Hypothalamus (tissue), 51 donors: ENCODE measurements around the gene HSD3B1.
"Not testable (repeated sequence)": the region's sequence is repeated elsewhere in the genome, so short reads cannot be mapped to it uniquely, and the experiment has no call there.

Experiments
- DNase-seq, 51 donors: peaks; one replicate each; lab custom pipeline; 2025; lab: John Stamatoyannopoulos, UW

The HSD3B1 gene

DNA sequence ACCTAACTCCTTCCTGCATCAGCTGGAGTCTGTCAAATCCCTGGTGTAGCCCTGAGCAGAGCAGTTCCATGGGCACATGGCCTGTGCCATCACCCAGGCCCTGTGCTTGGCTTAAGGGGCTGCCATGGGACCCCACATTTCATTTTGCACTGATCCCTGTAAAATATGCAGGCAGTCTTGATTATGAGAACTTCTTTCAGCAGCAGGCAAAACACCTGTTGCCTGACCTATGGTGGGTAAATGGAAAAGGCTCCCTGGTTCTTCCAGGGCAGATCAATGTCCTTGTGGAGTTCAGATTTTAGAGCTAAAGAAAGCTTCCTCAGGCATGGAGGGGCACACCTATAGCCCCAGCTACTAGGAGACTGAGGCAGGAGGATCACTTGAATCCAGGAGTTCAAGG, 44.2 kb downstream of the HSD3B1 start:
- DNase-seq, result no peak

- DNase-seq, result not testable (repeated sequence)
Observed at GRCh38 chr1:119552656-119553055, 45.6 kb downstream of the HSD3B1 start.

- DNase-seq, result not testable (repeated sequence)
Observed at GRCh38 chr1:119553302-119554071, 46.5 kb downstream of the HSD3B1 start.

- peak in 16 of 51 donors; percentile 0 to 20 (median 6) for DNase-seq
Observed at GRCh38 chr1:119554183-119554582, 47.2 kb downstream of the HSD3B1 start.

GRCh38 chr1:119556423-119556822, 49.4 kb downstream of the HSD3B1 start:
- DNase-seq, result no peak

DNA sequence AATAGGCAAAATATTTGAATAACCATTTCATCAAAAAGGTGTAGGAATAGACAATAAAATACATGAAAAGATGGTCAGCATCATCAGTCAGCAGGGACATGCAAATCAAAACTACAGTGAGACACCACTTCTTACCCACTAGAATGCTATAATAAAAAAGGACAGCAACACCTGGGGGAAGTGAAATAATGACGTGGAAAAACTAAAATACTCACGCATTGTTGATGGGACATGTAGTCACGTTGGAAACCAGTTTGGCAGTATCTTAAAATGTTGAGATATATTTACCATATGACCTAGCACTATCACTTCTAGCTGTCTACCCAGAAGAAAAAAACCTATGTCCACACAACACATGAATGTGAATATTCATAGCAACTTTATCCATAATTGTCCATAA, 53.4 kb downstream of the HSD3B1 start:
- not testable (repeated sequence) for DNase-seq

- DNase-seq, result no peak
Observed at GRCh38 chr1:119564548-119564947, 57.5 kb downstream of the HSD3B1 start.
